Activated T-cell treated with anti-CD3 and anti-CD28 coated beads for 24 hours (primary cell): ENCODE data around the gene TMC3.
"Not testable (repeated sequence)": the region's sequence is repeated elsewhere in the genome, so short reads cannot be mapped to it uniquely, and the experiment has no call there.

Source experiments
- DNase-seq: peaks from one replicate; pipeline ENCODE4 v3.0.0-alpha.2; 2020; ENCODE audit warnings: low read depth

TMC3 gene

GRCh38 chr15:81384891-81385720, 11.1 kb upstream of the TMC3 start:
- no peak for DNase-seq

DNA sequence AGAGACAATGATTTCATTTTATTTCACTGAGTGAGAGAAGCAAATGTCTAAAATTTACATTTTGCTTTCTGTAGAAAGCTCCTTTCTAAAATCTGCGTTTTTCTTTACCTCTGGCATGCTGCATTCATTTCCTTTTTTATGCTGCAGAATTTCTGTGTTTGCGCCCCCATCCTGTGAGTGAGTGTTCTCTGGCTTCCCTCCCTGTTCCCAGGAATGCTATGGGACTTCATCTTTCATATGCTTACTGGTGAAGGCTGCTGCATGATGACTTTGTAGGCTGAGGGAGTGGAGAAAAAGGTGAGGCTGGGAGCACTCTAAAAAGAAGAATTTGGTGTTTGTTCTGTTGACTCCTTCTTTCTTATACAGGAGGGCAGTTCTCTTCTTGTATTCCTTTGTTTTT, 7.7 kb upstream of the TMC3 start:
- DNase-seq = no peak

GRCh38 chr15:81380668-81381067, 6.7 kb upstream of the TMC3 start:
- no peak for DNase-seq

DNA sequence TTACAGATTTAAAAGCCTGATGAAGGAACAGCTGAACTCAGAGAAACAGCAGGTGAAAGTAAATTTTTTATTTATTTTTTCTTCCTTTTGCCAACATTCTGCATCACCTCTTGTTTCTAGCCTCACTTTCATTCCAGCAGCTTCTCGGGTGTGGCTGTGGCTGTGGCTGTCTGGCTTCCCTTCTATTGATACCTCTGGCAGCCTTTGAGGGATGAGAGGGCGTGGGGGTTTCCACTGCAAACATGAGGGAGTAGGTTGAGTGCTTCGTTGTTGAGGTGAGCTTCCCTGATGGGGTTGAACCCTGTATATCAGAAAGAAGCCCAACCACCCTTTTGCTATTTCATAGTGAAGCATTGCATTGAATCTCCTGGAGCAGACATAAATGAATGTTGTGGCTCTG, 6.2 kb upstream of the TMC3 start:
- no peak for DNase-seq

DNA sequence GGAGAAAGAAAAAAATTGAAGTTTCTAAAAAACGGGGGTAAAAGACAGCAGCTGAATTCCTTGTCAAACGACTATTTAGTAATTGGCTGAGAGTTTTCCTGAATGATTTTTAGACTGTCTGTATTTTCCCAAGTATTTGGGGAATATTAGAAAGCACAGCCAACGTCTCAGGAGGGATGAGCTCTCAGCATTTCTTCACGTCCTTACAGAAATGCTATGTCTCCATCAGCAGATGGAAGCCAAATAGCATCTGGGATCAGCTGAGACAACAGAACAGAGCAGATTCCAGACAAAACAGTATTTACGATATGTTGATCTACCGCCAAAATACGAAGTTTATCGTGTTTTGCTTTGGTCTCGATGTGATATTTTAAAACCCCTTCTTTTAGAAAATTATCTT, 5.3 kb upstream of the TMC3 start:
- DNase-seq = no peak

DNA sequence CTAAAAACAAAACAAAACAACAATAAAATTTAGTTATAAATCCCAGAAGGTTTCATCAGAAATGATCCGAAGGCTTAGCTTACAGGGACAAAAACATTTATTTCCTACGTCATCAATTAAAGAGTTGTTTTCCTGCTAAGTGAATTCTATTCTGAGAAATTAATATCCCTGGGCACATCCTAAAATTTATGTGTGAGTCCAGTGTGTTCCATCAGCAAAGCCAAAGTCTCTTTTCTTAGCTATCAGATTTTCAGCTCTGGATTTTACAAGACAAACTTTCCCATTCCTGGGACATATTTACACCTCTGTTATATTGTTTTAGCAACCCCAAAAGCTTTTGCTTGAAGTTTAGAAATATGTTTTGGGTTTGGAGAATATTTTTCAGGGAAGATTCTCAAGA, 4.4 kb upstream of the TMC3 start:
- no peak for DNase-seq

GRCh38 chr15:81377871-81378270, 3.9 kb upstream of the TMC3 start:
- no peak for DNase-seq

DNA sequence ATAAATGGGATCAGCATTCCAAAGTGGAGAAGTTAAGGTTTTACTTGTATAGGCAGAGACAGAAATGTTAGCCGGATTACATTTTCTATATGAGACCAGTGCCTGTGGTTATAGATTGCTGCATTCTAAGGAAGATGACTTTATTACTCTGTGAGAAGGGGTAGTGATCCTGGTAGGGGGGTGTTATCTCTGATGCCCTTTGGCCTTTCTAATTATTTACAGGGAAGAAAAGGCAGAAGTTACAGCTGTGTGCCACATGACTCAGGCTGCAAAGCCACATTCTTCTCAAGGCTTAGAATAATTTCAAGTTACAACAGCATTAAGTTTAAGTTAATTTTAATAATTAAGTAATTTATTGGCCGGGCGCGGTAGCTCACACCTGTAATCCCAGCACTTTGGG, 2.2 kb upstream of the TMC3 start:
- DNase-seq = no peak

GRCh38 chr15:81375461-81375860, 1.4 kb upstream of the TMC3 start:
- no peak for DNase-seq

GRCh38 chr15:81373176-81373575, 837 bp downstream of the TMC3 start:
- DNase-seq = no peak

DNA sequence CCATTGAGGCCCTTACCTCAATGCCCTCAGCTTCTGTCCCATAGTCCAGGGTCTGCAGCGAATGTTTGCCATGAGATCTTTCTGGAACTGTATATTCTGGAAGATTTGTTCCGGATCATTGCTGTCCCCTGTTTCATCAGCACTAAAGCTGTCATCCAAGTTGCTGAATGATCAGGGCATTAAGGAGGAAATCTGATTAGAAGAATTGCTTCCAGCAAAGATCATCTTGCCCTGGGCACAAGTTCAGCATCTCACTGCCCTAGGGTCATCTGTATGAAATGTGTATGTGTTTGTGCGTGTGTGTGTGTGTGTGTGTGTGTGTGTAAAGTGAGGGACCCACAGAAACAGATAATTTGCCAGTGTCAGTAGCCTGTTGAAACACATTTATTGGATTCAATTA, 1.4 kb downstream of the TMC3 start:
- DNase-seq = no peak

GRCh38 chr15:81363718-81364500, 10.1 kb downstream of the TMC3 start:
- no peak for DNase-seq

DNA sequence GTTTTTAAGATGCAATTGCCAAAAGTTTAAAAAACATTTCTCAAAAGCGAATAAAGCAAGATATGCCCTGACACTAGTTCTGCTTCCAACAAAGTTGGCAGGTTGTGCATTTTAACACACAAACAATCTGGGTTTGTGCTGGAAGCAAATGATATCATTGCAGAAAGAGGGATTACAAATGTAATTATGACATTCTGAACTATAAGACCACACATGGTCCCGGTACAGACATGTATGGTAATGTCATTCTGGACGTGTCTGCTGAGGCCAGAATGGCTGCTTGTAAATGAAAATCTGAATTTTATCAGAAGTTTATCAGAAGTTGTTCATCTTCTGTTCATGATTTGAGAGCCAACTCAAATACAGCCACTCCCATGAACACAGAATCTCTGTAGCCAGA, 10.7 kb downstream of the TMC3 start:
- DNase-seq = no peak

- no peak for DNase-seq
Observed at GRCh38 chr15:81362790-81363189, 11.2 kb downstream of the TMC3 start.

DNA sequence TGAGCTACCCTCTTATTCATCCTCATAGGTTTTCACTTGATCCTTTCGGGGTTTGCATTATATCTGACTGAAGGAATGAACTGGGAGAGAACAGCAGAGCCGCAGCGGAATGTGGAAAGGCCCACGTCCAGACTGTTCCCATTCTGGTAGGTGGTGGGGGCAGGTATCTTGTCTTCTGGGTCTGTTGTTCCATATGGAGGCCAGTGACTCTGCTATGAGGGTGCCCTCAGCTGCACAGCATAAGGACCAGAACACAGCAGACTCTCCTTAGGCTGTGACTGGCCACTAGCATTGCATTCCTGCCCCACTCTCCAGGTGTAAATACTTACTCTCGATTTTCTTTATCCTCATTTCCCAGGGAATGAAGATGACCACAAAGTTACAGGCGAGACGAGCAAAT, 12.1 kb downstream of the TMC3 start:
- DNase-seq = no peak

DNA sequence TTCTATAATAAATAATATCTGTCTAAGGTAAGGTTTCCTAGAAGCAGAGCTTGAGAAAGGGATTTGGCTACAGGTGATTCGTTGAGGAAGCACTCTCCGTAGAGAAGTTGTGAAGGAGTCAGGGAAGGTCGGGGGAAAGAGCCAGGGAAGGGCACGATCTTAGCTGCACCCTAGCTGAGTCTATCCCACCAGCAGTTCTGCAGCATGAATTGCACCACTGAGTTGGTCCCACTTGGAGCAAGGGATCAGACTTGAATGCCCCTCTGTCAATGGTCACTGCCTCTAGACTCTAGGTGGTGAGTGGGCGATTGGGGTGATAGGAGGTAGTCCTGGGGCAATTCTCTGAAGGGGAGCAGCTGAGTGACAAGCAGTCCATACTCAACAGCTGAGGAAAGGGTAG, 13.5 kb downstream of the TMC3 start:
- DNase-seq = no peak

- DNase-seq = no peak
Observed at GRCh38 chr15:81358248-81358647, 15.8 kb downstream of the TMC3 start.

GRCh38 chr15:81357180-81357686, 16.8 kb downstream of the TMC3 start:
- no peak for DNase-seq

- no peak for DNase-seq
Observed at GRCh38 chr15:81356252-81356651, 17.8 kb downstream of the TMC3 start.

DNA sequence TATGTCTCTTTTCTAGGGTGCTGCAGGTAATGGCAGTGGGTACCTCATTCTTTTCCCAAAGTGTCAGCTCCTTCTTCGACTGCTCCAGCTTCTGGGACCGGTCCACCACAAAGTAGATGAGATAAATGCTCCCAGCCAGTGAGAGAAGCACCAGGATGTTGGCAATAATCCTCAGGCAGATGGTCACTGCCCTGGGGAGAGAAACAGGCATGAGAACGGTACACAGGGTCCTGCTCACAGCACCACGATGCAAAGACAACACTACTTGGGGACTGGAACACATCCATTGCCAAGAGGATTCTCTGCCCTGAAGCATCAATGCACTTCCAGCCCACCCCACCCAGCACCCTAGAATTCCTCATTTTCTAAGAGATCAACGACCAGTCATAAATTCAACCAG, 22.4 kb downstream of the TMC3 start:
- DNase-seq = no peak

- no peak for DNase-seq
Observed at GRCh38 chr15:81349271-81349670, 24.7 kb downstream of the TMC3 start.

DNA sequence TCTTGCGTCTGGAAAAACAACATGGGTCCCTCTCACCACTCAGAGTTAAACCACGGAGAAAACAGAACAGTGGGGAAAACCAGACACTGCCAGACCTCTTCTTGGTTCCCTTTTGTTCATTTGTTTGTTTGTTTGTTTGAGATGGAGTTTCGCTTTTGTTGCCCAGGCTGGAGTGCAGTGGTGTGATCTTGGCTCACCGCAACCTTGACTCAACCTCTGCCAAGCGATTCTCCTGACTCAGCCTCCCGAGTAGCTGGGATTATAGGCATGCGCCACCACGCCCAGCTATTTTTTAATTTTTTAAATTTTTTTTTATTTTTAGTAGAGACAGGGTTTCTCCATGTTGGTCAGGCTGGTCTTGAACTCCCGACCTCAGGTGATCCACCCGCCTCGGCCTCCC, 25.3 kb downstream of the TMC3 start:
- not testable (repeated sequence) for DNase-seq

DNA sequence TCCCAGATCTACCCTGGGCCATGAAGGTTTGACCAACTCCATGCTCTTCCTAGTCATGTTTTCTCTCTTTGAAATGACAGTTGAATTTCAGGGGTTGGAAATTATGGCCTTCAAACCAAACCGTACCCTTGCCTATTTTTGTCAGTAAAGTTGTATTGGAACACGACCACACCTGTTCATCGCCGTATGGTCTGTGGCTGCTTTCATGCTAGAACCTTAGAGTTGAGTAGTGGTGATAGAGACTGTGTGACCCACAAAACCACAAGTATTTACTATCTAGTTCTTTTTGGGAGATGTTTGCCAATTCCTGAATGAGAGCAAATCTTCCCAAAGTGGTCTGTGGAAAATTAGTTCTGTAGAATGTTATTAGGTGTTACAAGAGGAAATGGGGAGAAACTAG, 26.1 kb downstream of the TMC3 start:
- DNase-seq = no peak
